ENCODE results near the gene LHPP.

Gene LHPP

GRCh38 chr10:124512600-124512999, 51.0 kb downstream of the LHPP start:
- no peaks in the 10 kb centered on the region for H3K9me3 ChIP-seq (ENCODE audit: control insufficient read depth, insufficient read depth, low read depth, low read length)
- ChIA-PET POLR2A (no interaction called here), CTCF (no interaction called here)
- no peaks in the 10 kb centered on the region for H3K4me1 ChIP-seq (ENCODE audit: control insufficient read depth, insufficient read depth, low read length)
- H3K4me3 ChIP-seq (ENCODE audit: low read depth, low read length), result no peak overlapping the region
- H3K27ac ChIP-seq (ENCODE audit: extremely low read depth, low read depth, low read length), result no peak overlapping the region
- TF ChIP-seq ZNF600 (tag by site-specific recombination; IDR thresholded peaks at IDR 0.05), result no peak
- TF ChIP-seq YY1 (tag by site-specific recombination; IDR thresholded peaks at IDR 0.05), result no peak
- TF ChIP-seq, protein P1, sequence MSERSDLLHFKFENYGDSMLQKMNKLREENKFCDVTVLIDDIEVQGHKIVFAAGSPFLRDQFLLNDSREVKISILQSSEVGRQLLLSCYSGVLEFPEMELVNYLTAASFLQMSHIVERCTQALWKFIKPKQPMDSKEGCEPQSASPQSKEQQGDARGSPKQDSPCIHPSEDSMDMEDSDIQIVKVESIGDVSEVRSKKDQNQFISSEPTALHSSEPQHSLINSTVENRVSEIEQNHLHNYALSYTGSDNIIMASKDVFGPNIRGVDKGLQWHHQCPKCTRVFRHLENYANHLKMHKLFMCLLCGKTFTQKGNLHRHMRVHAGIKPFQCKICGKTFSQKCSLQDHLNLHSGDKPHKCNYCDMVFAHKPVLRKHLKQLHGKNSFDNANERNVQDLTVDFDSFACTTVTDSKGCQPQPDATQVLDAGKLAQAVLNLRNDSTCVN (tag by site-specific recombination; optimal IDR thresholded peaks at IDR 0.05), result no peak
- TF ChIP-seq SP7 (tag by site-specific recombination; IDR thresholded peaks at IDR 0.05), result no peak
- TF ChIP-seq SCRT1 (tag by site-specific recombination; IDR thresholded peaks at IDR 0.05; ENCODE audit: borderline replicate concordance), result no peak
- TF ChIP-seq ZSCAN5A (tag by site-specific recombination; IDR thresholded peaks at IDR 0.05), result no peak
- TF ChIP-seq ZNF302 (tag by site-specific recombination; IDR thresholded peaks at IDR 0.05; ENCODE audit: low read depth), result no peak
- no peak for TF ChIP-seq ZNF704 (tag by site-specific recombination; IDR thresholded peaks at IDR 0.05)
- TF ChIP-seq ZNF350 (tag by site-specific recombination; IDR thresholded peaks at IDR 0.05), result no peak
- no peak for TF ChIP-seq ZFP37 (tag by site-specific recombination; IDR thresholded peaks at IDR 0.05)
- TF ChIP-seq ZNF624 (tag by site-specific recombination; IDR thresholded peaks at IDR 0.05), result no peak
- no peak for TF ChIP-seq ZNF558 (tag by site-specific recombination; IDR thresholded peaks at IDR 0.05)
- TF ChIP-seq ZNF701 (tag by site-specific recombination; IDR thresholded peaks at IDR 0.05), result no peak
- H3K36me3 ChIP-seq (ENCODE audit: control insufficient read depth in 2 of 2, insufficient read depth in 1 of 2, low read length in 2 of 2), result no peaks in the 10 kb centered on the region

DNA sequence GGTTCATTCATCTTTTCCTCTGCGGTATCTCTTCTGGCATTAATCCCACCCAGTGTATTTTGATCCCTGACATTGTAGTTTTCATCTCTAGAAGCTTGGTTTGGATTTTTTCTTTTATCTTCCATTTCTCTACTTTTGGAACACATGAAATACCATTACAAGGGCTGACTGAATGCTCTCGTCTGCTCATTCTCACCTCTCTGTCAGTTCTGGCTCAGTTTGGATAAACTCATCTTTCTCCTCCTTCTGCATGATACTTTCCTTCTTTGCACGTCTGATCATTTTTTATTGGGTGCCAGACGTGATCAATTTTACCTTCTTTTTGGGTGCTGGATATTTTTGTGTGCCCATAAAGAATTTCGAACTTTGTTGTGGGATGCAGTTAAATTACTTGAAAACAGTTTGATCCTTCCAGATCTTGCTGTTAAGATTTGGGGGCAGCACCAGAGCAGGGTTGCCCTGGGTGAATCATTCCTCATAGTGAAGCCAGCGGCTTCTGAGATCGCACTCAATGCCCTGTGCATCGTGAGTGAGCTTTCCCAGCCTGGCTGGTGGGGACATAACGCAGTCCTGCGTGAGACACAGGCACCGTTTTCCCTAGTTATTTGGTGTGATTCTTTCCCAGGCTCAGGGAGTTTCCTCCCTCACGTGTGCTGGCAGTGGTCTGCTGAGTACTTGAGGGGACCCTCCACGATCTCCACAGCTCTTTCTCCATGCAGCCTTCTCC, 53.8 kb downstream of the LHPP start:
- Histone ChIP-seq H3K36me3 (ENCODE audit: control insufficient read depth in 2 of 2, insufficient read depth in 1 of 2, low read length in 2 of 2) (no peaks in the 10 kb centered on the region), H3K27ac (ENCODE audit: extremely low read depth, low read depth, low read length) (no peak overlapping the region), H3K4me1 (ENCODE audit: control insufficient read depth, insufficient read depth, low read length) (no peaks in the 10 kb centered on the region), H3K4me3 (ENCODE audit: low read depth, low read length) (no peak overlapping the region), H3K9me3 (ENCODE audit: control insufficient read depth, insufficient read depth, low read depth, low read length) (no peaks in the 10 kb centered on the region)
- POLR2A ChIA-PET, result no interaction called here
- TF ChIP-seq PRDM4 (tag by site-specific recombination; IDR thresholded peaks at IDR 0.05), result no peak
- CTCF ChIA-PET, result interaction anchor here (1.5 kb wide), 1 partner anchor 15 kb away, joined by 6 read pairs; no protein-coding TSS in a partner anchor

DNA sequence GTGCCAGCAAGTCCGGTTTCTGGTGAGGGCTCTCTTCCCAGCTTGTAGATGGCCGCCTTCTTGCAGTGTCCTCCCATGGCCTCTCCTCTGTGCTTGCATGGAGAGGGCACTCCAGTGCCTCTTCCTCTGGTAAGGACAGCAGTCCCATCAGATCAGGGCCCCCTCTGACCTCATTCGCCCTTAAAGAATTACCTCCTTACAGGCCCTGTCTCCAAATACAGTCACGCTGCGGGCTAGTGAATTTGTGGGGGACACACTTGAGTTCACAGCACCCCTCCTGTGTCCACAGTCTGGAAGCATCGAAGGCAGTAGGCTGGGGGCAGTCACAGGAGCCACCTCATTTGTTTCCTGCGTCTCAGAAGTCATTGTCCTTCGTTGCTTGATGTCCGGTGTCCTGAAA, 54.6 kb downstream of the LHPP start:
- CTCF ChIA-PET, result interaction anchor here (0.6 kb wide), 1 partner anchor 112 kb away, joined by 3 read pairs; no protein-coding TSS in a partner anchor

More for the DNA sequence above, 54.6 kb downstream of the LHPP start:
- no peaks in the 10 kb centered on the region for H3K36me3 ChIP-seq (ENCODE audit: control insufficient read depth in 2 of 2, insufficient read depth in 1 of 2, low read length in 2 of 2)
- no peak overlapping the region for H3K27ac ChIP-seq (ENCODE audit: extremely low read depth, low read depth, low read length)
- no peaks in the 10 kb centered on the region for H3K9me3 ChIP-seq (ENCODE audit: control insufficient read depth, insufficient read depth, low read depth, low read length)
- H3K4me3 ChIP-seq (ENCODE audit: low read depth, low read length), result no peak overlapping the region
- H3K4me1 ChIP-seq (ENCODE audit: control insufficient read depth, insufficient read depth, low read length), result no peaks in the 10 kb centered on the region
- POLR2A ChIA-PET, result no interaction called here
- TF ChIP-seq ZNF561 (tag by site-specific recombination; IDR thresholded peaks at IDR 0.05; ENCODE audit: borderline replicate concordance) (no peak), ZNF558 (tag by site-specific recombination; IDR thresholded peaks at IDR 0.05) (no peak), ZSCAN23 (tag by site-specific recombination; IDR thresholded peaks at IDR 0.05) (no peak), KLF10 (tag by site-specific recombination; IDR thresholded peaks at IDR 0.05) (no peak), FEZF1 (tag by site-specific recombination; IDR thresholded peaks at IDR 0.05) (no peak), YY1 (tag by site-specific recombination; IDR thresholded peaks at IDR 0.05) (no peak)
